SK-N-SH (cell line): ENCODE results near the gene SPIRE1.

Source experiments
- FOXM1 ChIP-seq: IDR thresholded peaks from 2 replicates; pipeline ENCODE4 v1.4.0; 2012; ENCODE audit warnings: low read depth, mild to moderate bottlenecking
- GATA2 ChIP-seq: sonication (generic); formaldehyde crosslinking; IDR thresholded peaks from 2 replicates; pipeline ENCODE4 v1.5.0; 2020; ENCODE audit warnings: mild to moderate bottlenecking, missing genetic modification reagents
- MXI1 ChIP-seq: IDR thresholded peaks from 2 replicates; pipeline ENCODE4 v1.6.1; 2012; ENCODE audit warnings: mild to moderate bottlenecking, low read depth, low read length, improper control_type of control experiment
- POLR2AphosphoS5 ChIP-seq: IDR thresholded peaks from 2 replicates; pipeline ENCODE4 v1.6.1; 2012; ENCODE audit warnings: low read depth, low read length
- SIN3A ChIP-seq: IDR thresholded peaks from 2 replicates; pipeline ENCODE4 v1.6.1; 2012; ENCODE audit warnings: low read depth, mild to moderate bottlenecking, low read length, moderate library complexity, borderline replicate concordance
- TEAD4 ChIP-seq: IDR thresholded peaks from 2 replicates; pipeline ENCODE4 v1.4.0; 2012; ENCODE audit warnings: mild to moderate bottlenecking, borderline replicate concordance; ENCODE audit not compliant: insufficient read depth
- ZBTB33 ChIP-seq: IDR thresholded peaks from 2 replicates; pipeline ENCODE4 v1.4.0; 2012; ENCODE audit warnings: low read depth, borderline replicate concordance
- TF ChIP-seq, protein P1 (sequence below): fragments of 200-600 bp; sonication (generic); IDR thresholded peaks from 2 replicates; pipeline ENCODE4 v1.6.1; 2017; ENCODE audit warnings: antibody characterized with exemption, mild to moderate bottlenecking, moderate library complexity
- TF ChIP-seq, protein P2 (sequence below): IDR thresholded peaks from 2 replicates; pipeline ENCODE4 v1.6.1; 2012; ENCODE audit warnings: mild to moderate bottlenecking, low read depth, low read length, moderate library complexity

GRCh38 chr18:12656605-12656937 lies 1.3 kb downstream of the SPIRE1 start:
- TF ChIP-seq, protein P1, sequence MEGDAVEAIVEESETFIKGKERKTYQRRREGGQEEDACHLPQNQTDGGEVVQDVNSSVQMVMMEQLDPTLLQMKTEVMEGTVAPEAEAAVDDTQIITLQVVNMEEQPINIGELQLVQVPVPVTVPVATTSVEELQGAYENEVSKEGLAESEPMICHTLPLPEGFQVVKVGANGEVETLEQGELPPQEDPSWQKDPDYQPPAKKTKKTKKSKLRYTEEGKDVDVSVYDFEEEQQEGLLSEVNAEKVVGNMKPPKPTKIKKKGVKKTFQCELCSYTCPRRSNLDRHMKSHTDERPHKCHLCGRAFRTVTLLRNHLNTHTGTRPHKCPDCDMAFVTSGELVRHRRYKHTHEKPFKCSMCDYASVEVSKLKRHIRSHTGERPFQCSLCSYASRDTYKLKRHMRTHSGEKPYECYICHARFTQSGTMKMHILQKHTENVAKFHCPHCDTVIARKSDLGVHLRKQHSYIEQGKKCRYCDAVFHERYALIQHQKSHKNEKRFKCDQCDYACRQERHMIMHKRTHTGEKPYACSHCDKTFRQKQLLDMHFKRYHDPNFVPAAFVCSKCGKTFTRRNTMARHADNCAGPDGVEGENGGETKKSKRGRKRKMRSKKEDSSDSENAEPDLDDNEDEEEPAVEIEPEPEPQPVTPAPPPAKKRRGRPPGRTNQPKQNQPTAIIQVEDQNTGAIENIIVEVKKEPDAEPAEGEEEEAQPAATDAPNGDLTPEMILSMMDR, result no peak
- TF ChIP-seq GATA2 (CRISPR knock-in tag) (no peak), MXI1 (no peak), POLR2AphosphoS5 (no peak), ZBTB33 (no peak), SIN3A (no peak), FOXM1 (no peak), TEAD4 (no peak)
- TF ChIP-seq, protein P2, sequence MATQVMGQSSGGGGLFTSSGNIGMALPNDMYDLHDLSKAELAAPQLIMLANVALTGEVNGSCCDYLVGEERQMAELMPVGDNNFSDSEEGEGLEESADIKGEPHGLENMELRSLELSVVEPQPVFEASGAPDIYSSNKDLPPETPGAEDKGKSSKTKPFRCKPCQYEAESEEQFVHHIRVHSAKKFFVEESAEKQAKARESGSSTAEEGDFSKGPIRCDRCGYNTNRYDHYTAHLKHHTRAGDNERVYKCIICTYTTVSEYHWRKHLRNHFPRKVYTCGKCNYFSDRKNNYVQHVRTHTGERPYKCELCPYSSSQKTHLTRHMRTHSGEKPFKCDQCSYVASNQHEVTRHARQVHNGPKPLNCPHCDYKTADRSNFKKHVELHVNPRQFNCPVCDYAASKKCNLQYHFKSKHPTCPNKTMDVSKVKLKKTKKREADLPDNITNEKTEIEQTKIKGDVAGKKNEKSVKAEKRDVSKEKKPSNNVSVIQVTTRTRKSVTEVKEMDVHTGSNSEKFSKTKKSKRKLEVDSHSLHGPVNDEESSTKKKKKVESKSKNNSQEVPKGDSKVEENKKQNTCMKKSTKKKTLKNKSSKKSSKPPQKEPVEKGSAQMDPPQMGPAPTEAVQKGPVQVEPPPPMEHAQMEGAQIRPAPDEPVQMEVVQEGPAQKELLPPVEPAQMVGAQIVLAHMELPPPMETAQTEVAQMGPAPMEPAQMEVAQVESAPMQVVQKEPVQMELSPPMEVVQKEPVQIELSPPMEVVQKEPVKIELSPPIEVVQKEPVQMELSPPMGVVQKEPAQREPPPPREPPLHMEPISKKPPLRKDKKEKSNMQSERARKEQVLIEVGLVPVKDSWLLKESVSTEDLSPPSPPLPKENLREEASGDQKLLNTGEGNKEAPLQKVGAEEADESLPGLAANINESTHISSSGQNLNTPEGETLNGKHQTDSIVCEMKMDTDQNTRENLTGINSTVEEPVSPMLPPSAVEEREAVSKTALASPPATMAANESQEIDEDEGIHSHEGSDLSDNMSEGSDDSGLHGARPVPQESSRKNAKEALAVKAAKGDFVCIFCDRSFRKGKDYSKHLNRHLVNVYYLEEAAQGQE, result no peak
